B cell (primary cell): ENCODE measurements around the gene PANK2. TPM values are rescaled to one million over a fixed set of nuclear protein-coding genes. Genes with fewer than 3 reads are reported as not detected.

ENCODE experiments used
- ATAC-seq: fragments of 200-7000 bp; cut with Tn5 transposase; one replicate; pipeline ENCODE4 v1.10.0; 2021; ENCODE audit warnings: low read depth, mild to moderate bottlenecking, moderate number of reproducible peaks, moderate library complexity
- CTCF ChIA-PET: fragments of 350-600 bp; sonication (Branson Sonifier 250); formaldehyde crosslinking; loops from one replicate; lab custom pipeline; 2021; ENCODE audit warnings: antibody characterized with exemption, inconsistent platforms; lab: Charles Lee
- POLR2A ChIA-PET: fragments of 350-600 bp; sonication (Branson Sonifier 250); formaldehyde crosslinking; loops from one replicate; lab custom pipeline; 2021; ENCODE audit warnings: antibody characterized with exemption; lab: Charles Lee
- DNase-seq: peaks from one replicate; pipeline ENCODE4 v3.0.0; 2013
- H2AFZ ChIP-seq: 2 replicates; pipeline ENCODE4 v1.6.1; 2012; ENCODE audit warnings: mild to moderate bottlenecking, low read depth, low read length; ENCODE audit not compliant: insufficient read depth, poor library complexity, severe bottlenecking
- H3K27ac ChIP-seq, 2 donors: 1 replicate in 1 of 2; 2 replicates in 1 of 2; pipeline ENCODE4 v1.5.1; 2012 to 2013; ENCODE audit warnings: low read length in 2 of 2, mild to moderate bottlenecking in 2 of 2, moderate library complexity in 1 of 2
- H3K27me3 ChIP-seq, 4 experiments: fragments of 200-600 bp in 1 of 4; sonication (generic) in 1 of 4; replicated peaks in 1 of 4; 1 replicate in 2 of 4; 2 replicates in 2 of 4; pipeline versions ENCODE4 v1.6.1 to v1.7.0; 2013 to 2016; ENCODE audit warnings: low read length in 3 of 4, mild to moderate bottlenecking in 2 of 4, mixed read lengths in 1 of 4, moderate library complexity in 1 of 4; ENCODE audit not compliant: insufficient read depth in 4 of 4, control insufficient read depth in 3 of 4; ENCODE audit errors: control extremely low read depth in 1 of 4
- H3K36me3 ChIP-seq, 2 experiments: replicated peaks in 1 of 2; 1 replicate in 1 of 2; 2 replicates in 1 of 2; pipeline versions ENCODE4 v1.6.1 to v1.7.1; 2013; ENCODE audit warnings: low read length in 1 of 2; ENCODE audit not compliant: insufficient read depth in 2 of 2, control insufficient read depth in 1 of 2; ENCODE audit errors: control extremely low read depth in 1 of 2, extremely low read depth in 1 of 2
- H3K4me1 ChIP-seq, 2 donors: fragments of 200-600 bp in 1 of 2; sonication (generic) in 1 of 2; 1 replicate in 1 of 2; 2 replicates in 1 of 2; pipeline versions ENCODE4 v1.5.1 to v1.6.1; 2013 to 2017; ENCODE audit warnings: low read length in 2 of 2; ENCODE audit not compliant: control insufficient read depth in 2 of 2, insufficient read depth in 2 of 2
- H3K4me2 ChIP-seq: replicated peaks from 2 replicates; pipeline ENCODE3; 2012; ENCODE audit warnings: mild to moderate bottlenecking, low read depth, low read length; ENCODE audit not compliant: poor library complexity, severe bottlenecking
- H3K4me3 ChIP-seq, 5 experiments: fragments of 200-600 bp in 1 of 5; sonication (generic) in 1 of 5; 1 replicate in 3 of 5; 2 replicates in 2 of 5; pipeline versions ENCODE4 v1.5.1 to v1.7.0; 2011 to 2016; ENCODE audit warnings: low read length in 4 of 5, mild to moderate bottlenecking in 4 of 5, low read depth in 2 of 5, control low read depth in 1 of 5, moderate library complexity in 1 of 5; ENCODE audit not compliant: insufficient read depth in 1 of 5; ENCODE audit errors: control extremely low read depth in 1 of 5, extremely low read depth in 1 of 5
- H3K79me2 ChIP-seq: fragments of 200-600 bp; sonication (generic); one replicate; pipeline ENCODE4 v1.6.0; 2016; ENCODE audit warnings: low read length; ENCODE audit not compliant: control insufficient read depth, insufficient read depth
- H3K9ac ChIP-seq: fragments of 200-600 bp; sonication (generic); 2 replicates; pipeline ENCODE4 v1.6.1; 2017; ENCODE audit warnings: mild to moderate bottlenecking, low read length, moderate library complexity
- H3K9me3 ChIP-seq, 3 donors: one replicate each; pipeline versions ENCODE4 v1.6.1 to v1.7.1; 2013; ENCODE audit warnings: low read length in 2 of 3; ENCODE audit not compliant: control insufficient read depth in 2 of 3, insufficient read depth in 1 of 3; ENCODE audit errors: control extremely low read depth in 1 of 3
- H4K20me1 ChIP-seq: 2 replicates; pipeline ENCODE4 v1.6.0; 2012; ENCODE audit warnings: mild to moderate bottlenecking, low read length; ENCODE audit not compliant: insufficient read depth, control insufficient read depth, poor library complexity, severe bottlenecking
- H3K27ac Mint-ChIP-seq: one replicate; pipeline ENCODE4 v1.8.0; 2021; ENCODE audit warnings: mixed read lengths
- H3K27me3 Mint-ChIP-seq: one replicate; pipeline ENCODE4 v1.8.0; 2021; ENCODE audit warnings: mixed read lengths
- H3K4me1 Mint-ChIP-seq: one replicate; pipeline ENCODE4 v1.8.0; 2021; ENCODE audit warnings: mixed read lengths
- H3K4me3 Mint-ChIP-seq: one replicate; pipeline ENCODE4 v1.8.0; 2021; ENCODE audit warnings: mixed read lengths
- H3K9me3 Mint-ChIP-seq: one replicate; pipeline ENCODE4 v1.8.0; 2022; ENCODE audit warnings: mixed read lengths; ENCODE audit not compliant: insufficient read depth
- CTCF ChIP-seq: fragments of 200-600 bp; IDR thresholded peaks from one replicate; pipeline ENCODE4 v1.8.0; 2022; ENCODE audit warnings: antibody characterized with exemption, mild to moderate bottlenecking
- EZH2 ChIP-seq: IDR thresholded peaks from 2 replicates; pipeline ENCODE4 v1.6.1; 2012; ENCODE audit warnings: borderline replicate concordance, low read depth, mild to moderate bottlenecking, moderate library complexity, low read length; ENCODE audit not compliant: insufficient read depth, poor library complexity, severe bottlenecking
- WGBS: methylation state at CpG from one replicate; pipeline ENCODE4 v1.1.5; 2013; ENCODE audit warnings: missing lambda C conversion rate; ENCODE audit not compliant: insufficient coverage; 5-methylcytosine and 5-hydroxymethylcytosine counted together
- intact Hi-C: fragments of 100-400 bp; cut with micrococcal nuclease; formaldehyde crosslinking; loops from one replicate; pipeline ENCODE4 v1.10.0; 2022
- polyA plus RNA-seq: library from polyadenylated mRNA; depleted of rRNA; stranded (reverse); fragments of >200 nt; gene quantifications from 2 replicates; pipeline ENCODE4 v1.2.3, GENCODE V29; 2012
- total RNA-seq, 2 donors: library from RNA; stranded (reverse); fragments of 120-200 nt in 1 of 2; gene quantifications; 1 replicate in 1 of 2; 2 replicates in 1 of 2; pipeline versions ENCODE4 v1.2.3 to v1.2.4, GENCODE V29; 2013 to 2022

PANK2 gene
- total and polyA plus RNA-seq, 2 donors (not counting 1 experiment from before 2014, with no cell fraction given) = 20.5 to 63.3 TPM

GRCh38 chr20:3909952-3910366 is 20.8 kb downstream of the PANK2 start:
- no peak for TF ChIP-seq CTCF
- TF ChIP-seq EZH2 = no peak
- Mint-ChIP-seq H3K27ac (no peak overlapping the region), H3K9me3 (no peaks in the 10 kb centered on the region), H3K27me3 (no peaks in the 10 kb centered on the region), H3K4me3 (no peak overlapping the region), H3K4me1 (peaks cover 36% of the 10 kb centered on the region)
- Histone ChIP-seq H3K4me3 (no peak overlapping the region), H3K9ac (no peak overlapping the region), H3K4me2 (no peak overlapping the region), H3K27ac (no peak overlapping the region), H3K79me2 (peaks cover 85% of the 10 kb centered on the region), H3K36me3 (peaks cover 9 to 58% of the 10 kb centered on the region in 2 experiments), H2AFZ (no peak overlapping the region), H3K9me3 (no peaks in the 10 kb centered on the region), H3K27me3 (no peaks in the 10 kb centered on the region), H4K20me1 (peaks cover 72% of the 10 kb centered on the region), H3K4me1 (peaks cover 18 to 26% of the 10 kb centered on the region in 2 donors)
- POLR2A ChIA-PET = interaction anchor here (0.7 kb wide), 1 partner anchor 19 kb away, joined by 5 read pairs; no protein-coding TSS in a partner anchor
- ATAC-seq = no peak
- CTCF ChIA-PET = interaction anchor here (0.5 to 0.7 kb wide), 2 partner anchors 57 to 210 kb away, joined by 3 to 4 read pairs; no protein-coding TSS in a partner anchor
- intact Hi-C loops = no loop called here
- DNase-seq = no peak

DNA sequence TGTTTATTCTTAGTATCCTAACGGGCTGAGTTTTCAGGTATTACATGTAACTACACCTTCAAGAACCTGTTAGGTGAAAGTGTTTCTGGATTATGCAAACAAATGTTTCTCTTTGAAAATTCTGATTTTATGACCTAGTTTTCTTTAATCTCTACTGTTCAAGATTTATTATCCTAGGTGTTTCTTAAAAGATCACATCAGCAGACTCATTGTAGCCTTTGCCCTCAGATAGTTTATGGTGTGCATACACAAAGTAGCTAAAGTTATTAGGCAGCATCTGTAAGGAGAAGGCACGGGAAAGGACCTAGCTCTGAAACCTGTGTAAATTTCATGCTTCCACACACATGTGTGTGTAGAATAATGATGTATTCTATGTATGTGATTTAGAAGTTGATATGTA is 21.7 kb downstream of the PANK2 start:
- Mint-ChIP-seq H3K27ac (no peak overlapping the region), H3K27me3 (no peaks in the 10 kb centered on the region), H3K9me3 (no peaks in the 10 kb centered on the region), H3K4me3 (no peak overlapping the region), H3K4me1 (peaks cover 37% of the 10 kb centered on the region)
- H3K79me2 ChIP-seq = peaks cover 84% of the 10 kb centered on the region
- ATAC-seq (no peak), DNase-seq (no peak)
- H2AFZ ChIP-seq = no peak overlapping the region
- peaks cover 65% of the 10 kb centered on the region for H4K20me1 ChIP-seq
- peaks cover 18 to 21% of the 10 kb centered on the region in 2 donors for H3K4me1 ChIP-seq
- no peak for TF ChIP-seq CTCF
- H3K36me3 ChIP-seq = peaks cover 9 to 64% of the 10 kb centered on the region in 2 experiments
- H3K27me3 ChIP-seq = no peaks in the 10 kb centered on the region
- WGBS = 100% methylated on average over 1 of the region's 2 CpGs
- POLR2A ChIA-PET = interaction anchor here (0.6 kb wide), 1 partner anchor 36 kb away, joined by 5 read pairs; no protein-coding TSS in a partner anchor
- no peak overlapping the region for H3K9ac ChIP-seq
- CTCF ChIA-PET = interaction anchor here (1.1 kb wide), 1 partner anchor 17 kb away, joined by 3 read pairs; no protein-coding TSS in a partner anchor
- no peak overlapping the region for H3K27ac ChIP-seq
- H3K9me3 ChIP-seq = no peaks in the 10 kb centered on the region
- no peak overlapping the region for H3K4me2 ChIP-seq
- no peak overlapping the region for H3K4me3 ChIP-seq
- intact Hi-C loops = no loop called here
